ENCODE results near the gene RBM10.

GRCh38 chrX:47202316-47202715 lies 57.3 kb downstream of the RBM10 start:
- TF ChIP-seq POLR2AphosphoS5 (IDR thresholded peaks at IDR 0.05; ENCODE audit: low read depth, low read length), result no peak
- no peak for TF ChIP-seq POLR2A (IDR thresholded peaks at IDR 0.05; ENCODE audit: low read depth, low read length)
